BLaER1 treated with 17β-estradiol and CSF1 and Interleukin-3, amounts not matched to agents 10 nM and 100 nM (cell line): ENCODE data around the gene SELENOP.
"Not testable (repeated sequence)": the region's sequence is repeated elsewhere in the genome, so short reads cannot be mapped to it uniquely, and the experiment has no call there.

Experiments
- H3K27ac ChIP-seq, 11 experiments: shearing (Covaris generic); formaldehyde crosslinking; 2 replicates each; pipeline ENCODE4 v1.8.1; 2022
- H3K27me3 ChIP-seq, 11 experiments: shearing (Covaris generic); formaldehyde crosslinking; 2 replicates each; pipeline ENCODE4 v1.8.1; 2022
- H3K36me3 ChIP-seq, 11 experiments: shearing (Covaris generic); formaldehyde crosslinking; 2 replicates each; pipeline ENCODE4 v1.8.1; 2022
- H3K4me1 ChIP-seq, 10 experiments: shearing (Covaris generic); formaldehyde crosslinking; 2 replicates each; pipeline ENCODE4 v1.8.1; 2022
- H3K4me2 ChIP-seq, 11 experiments: shearing (Covaris generic); formaldehyde crosslinking; 2 replicates each; pipeline ENCODE4 v1.8.1; 2022
- H3K4me3 ChIP-seq, 10 experiments: shearing (Covaris generic); formaldehyde crosslinking; 2 replicates each; pipeline ENCODE4 v1.8.1; 2022
- H3K9ac ChIP-seq, 11 experiments: shearing (Covaris generic); formaldehyde crosslinking; 2 replicates each; pipeline ENCODE4 v1.8.1; 2022
- H3K9me3 ChIP-seq, 11 experiments: shearing (Covaris generic); formaldehyde crosslinking; replicated peaks in 1 of 11; 2 replicates each; pipeline ENCODE4 v1.8.1; 2022
- H4K20me1 ChIP-seq, 11 experiments: shearing (Covaris generic); formaldehyde crosslinking; 2 replicates each; pipeline ENCODE4 v1.8.1; 2022
- Cebpa-rat ChIP-seq, 11 experiments: shearing (Covaris generic); IDR thresholded peaks; 2 replicates each; pipeline ENCODE4 v1.8.1; 2022

The SELENOP gene

GRCh38 chr5:42848545-42848944 is 36.9 kb upstream of the SELENOP start:
- no peaks in the 10 kb centered on the region for H3K36me3 ChIP-seq
- H3K4me3 ChIP-seq = no peak overlapping the region
- H4K20me1 ChIP-seq = no peaks in the 10 kb centered on the region
- H3K4me2 ChIP-seq = no peak overlapping the region
- H3K27me3 ChIP-seq = no peaks in the 10 kb centered on the region
- H3K4me1 ChIP-seq = peaks cover 0 to 9% (median 0%) of the 10 kb centered on the region in 10 experiments; a peak in 1 of 20 replicates
- H3K27ac ChIP-seq = no peak overlapping the region
- H3K9ac ChIP-seq = no peak overlapping the region
- no peak for TF ChIP-seq Cebpa-rat (IDR thresholded peaks at IDR 0.05)
- H3K9me3 ChIP-seq = peaks cover 0 to 37% (median 0%) of the 10 kb centered on the region in 11 experiments; a peak in 10 of 22 replicates

DNA sequence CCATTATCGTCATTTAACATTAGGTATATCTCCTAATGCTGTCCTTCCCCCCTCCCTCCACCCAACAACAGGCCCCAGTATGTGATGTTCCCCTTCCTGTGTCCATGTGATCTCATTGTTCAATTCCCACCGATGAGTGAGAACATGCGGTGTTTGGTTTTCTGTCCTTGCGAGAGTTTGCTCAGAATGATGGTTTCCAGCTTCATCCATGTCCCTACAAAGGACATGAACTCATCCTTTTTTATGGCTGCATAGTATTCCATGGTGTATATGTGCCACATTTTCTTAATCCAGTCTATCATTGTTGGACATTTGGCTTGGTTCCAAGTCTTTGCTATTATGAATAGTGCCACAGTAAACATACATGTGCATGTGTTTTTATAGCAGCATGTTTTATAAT is 32.7 kb upstream of the SELENOP start:
- H3K36me3 ChIP-seq, H3K9ac ChIP-seq, H3K27ac ChIP-seq, H3K4me2 ChIP-seq, H3K4me3 ChIP-seq, H4K20me1 ChIP-seq, H3K27me3 ChIP-seq: not testable (repeated sequence)
- peaks cover 0 to 29% (median 17%) of the 10 kb centered on the region in 10 experiments; a peak in 14 of 20 replicates for H3K4me1 ChIP-seq
- H3K9me3 ChIP-seq = peaks cover 0 to 29% (median 5%) of the 10 kb centered on the region in 11 experiments; a peak in 11 of 22 replicates

- Histone ChIP-seq H3K36me3 (no peaks in the 10 kb centered on the region), H3K27me3 (no peaks in the 10 kb centered on the region), H3K4me2 (no peak overlapping the region), H4K20me1 (no peaks in the 10 kb centered on the region), H3K9me3 (peaks cover 0 to 29% (median 5%) of the 10 kb centered on the region in 11 experiments; a peak in 11 of 22 replicates), H3K9ac (no peak overlapping the region), H3K27ac (no peak overlapping the region), H3K4me3 (no peak overlapping the region), H3K4me1 (peaks cover 0 to 34% (median 17%) of the 10 kb centered on the region in 10 experiments; a peak in 14 of 20 replicates)
- no peak for TF ChIP-seq Cebpa-rat (IDR thresholded peaks at IDR 0.05)
These were observed 32.1 kb upstream of the SELENOP start for GRCh38 chr5:42843675-42844292.

DNA sequence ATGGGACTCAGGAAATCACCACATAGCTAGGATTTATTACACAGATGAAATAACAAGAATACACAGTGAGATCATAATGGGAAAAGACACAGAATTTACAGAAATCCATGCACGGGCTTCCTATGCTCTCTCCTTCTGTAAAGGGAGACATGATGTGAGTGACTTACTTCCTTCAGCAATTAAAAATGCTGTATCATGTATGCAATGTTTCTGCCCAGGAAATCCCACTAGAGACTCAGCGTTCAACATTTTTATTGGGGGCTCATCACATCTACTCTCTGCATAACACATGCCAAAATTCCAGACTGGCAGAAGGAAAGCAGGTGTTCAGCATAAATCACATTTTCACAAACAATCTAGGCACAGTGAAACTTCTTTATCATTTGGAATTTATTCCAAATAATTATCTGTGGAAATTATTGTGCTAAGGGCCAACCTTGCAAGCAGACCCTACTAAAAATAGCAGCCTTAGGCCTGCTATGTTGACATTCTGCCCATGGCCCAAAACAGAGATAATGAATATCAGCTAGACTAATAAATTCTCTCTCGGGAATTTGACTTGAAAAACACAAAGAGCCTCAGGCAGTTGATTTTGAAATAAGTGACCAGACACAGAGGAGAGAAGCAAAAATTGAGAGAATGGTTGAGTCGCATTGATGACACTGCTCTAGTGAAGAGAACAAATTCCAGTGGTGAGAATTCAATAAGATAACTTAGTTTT is 31.4 kb upstream of the SELENOP start:
- no peaks in the 10 kb centered on the region for H4K20me1 ChIP-seq
- no peak overlapping the region for H3K4me2 ChIP-seq
- no peak overlapping the region for H3K27ac ChIP-seq
- H3K4me3 ChIP-seq = no peak overlapping the region
- H3K9ac ChIP-seq = no peak overlapping the region
- H3K4me1 ChIP-seq = peaks cover 0 to 38% (median 17%) of the 10 kb centered on the region in 10 experiments; a peak in 14 of 20 replicates
- no peaks in the 10 kb centered on the region for H3K36me3 ChIP-seq
- TF ChIP-seq Cebpa-rat (IDR thresholded peaks at IDR 0.05) = no peak
- H3K27me3 ChIP-seq = no peaks in the 10 kb centered on the region
- H3K9me3 ChIP-seq = peaks cover 0 to 29% (median 4%) of the 10 kb centered on the region in 11 experiments; a peak in 11 of 22 replicates

- Histone ChIP-seq H3K36me3 (no peaks in the 10 kb centered on the region), H3K4me2 (peak overlapping the region in 8 of 11 experiments; percentile 39 to 86 (median 67); a peak in 14 of 22 replicates), H3K9ac (peak overlapping the region in 3 of 11 experiments; percentile 53 to 69 (median 58); a peak in 6 of 22 replicates), H4K20me1 (no peaks in the 10 kb centered on the region), H3K9me3 (peaks cover 6 to 38% (median 12%) of the 10 kb centered on the region in 11 experiments; a peak in 21 of 22 replicates), H3K27me3 (no peaks in the 10 kb centered on the region), H3K4me3 (no peak overlapping the region), H3K4me1 (peaks cover 0 to 45% (median 17%) of the 10 kb centered on the region in 10 experiments; a peak in 14 of 20 replicates), H3K27ac (peak overlapping the region in 10 of 11 experiments; percentile 36 to 82 (median 70); a peak in 18 of 22 replicates)
- TF ChIP-seq Cebpa-rat (IDR thresholded peaks at IDR 0.05) = no peak
These were observed 29.3 kb upstream of the SELENOP start for GRCh38 chr5:42840842-42841567.

DNA sequence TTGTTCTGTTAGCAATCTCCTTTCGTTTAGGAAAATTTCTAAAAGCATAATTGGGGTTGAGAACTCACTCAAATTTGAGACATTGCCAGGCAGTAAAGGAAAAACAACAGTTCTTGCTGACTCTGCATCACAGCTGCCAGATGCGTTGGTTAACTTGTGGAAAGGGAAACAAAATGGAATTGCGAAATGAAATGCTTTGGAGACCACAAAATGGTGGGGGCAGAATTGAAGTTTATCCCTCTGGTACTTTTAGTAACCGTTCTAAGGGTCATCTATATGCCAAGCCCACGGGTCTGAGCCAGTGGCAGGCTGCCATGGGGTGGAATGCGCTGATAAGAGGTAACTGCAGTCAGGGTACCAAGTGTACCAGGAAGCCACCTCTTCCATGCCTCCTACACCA is 28.6 kb upstream of the SELENOP start:
- no peak overlapping the region; a peak in 3 of 20 replicates for H3K4me3 ChIP-seq
- no peaks in the 10 kb centered on the region for H3K36me3 ChIP-seq
- peak overlapping the region in 9 of 11 experiments; percentile 4 to 86 (median 64); a peak in 15 of 22 replicates for H3K4me2 ChIP-seq
- H3K9ac ChIP-seq = peak overlapping the region in 5 of 11 experiments; percentile 19 to 69 (median 58); a peak in 8 of 22 replicates
- peaks cover 9 to 45% (median 19%) of the 10 kb centered on the region in 11 experiments; a peak in 21 of 22 replicates for H3K9me3 ChIP-seq
- peaks cover 0 to 45% (median 17%) of the 10 kb centered on the region in 10 experiments; a peak in 14 of 20 replicates for H3K4me1 ChIP-seq
- no peaks in the 10 kb centered on the region for H3K27me3 ChIP-seq
- H4K20me1 ChIP-seq = no peaks in the 10 kb centered on the region
- peak overlapping the region in 10 of 11 experiments; percentile 36 to 82 (median 70); a peak in 19 of 22 replicates for H3K27ac ChIP-seq
- peak in 10 of 11 experiments; percentile 54 to 90 (median 77); a peak in 18 of 22 replicates for TF ChIP-seq Cebpa-rat (IDR thresholded peaks at IDR 0.05)

- Histone ChIP-seq H3K4me1 (peaks cover 0 to 45% (median 17%) of the 10 kb centered on the region in 10 experiments; a peak in 14 of 20 replicates), H3K9me3 (peaks cover 16 to 55% (median 28%) of the 10 kb centered on the region in 11 experiments; a peak in 21 of 22 replicates), H3K4me3 (no peak overlapping the region), H3K27me3 (no peaks in the 10 kb centered on the region), H4K20me1 (no peaks in the 10 kb centered on the region), H3K27ac (peak overlapping the region in 5 of 11 experiments; percentile 44 to 82 (median 71); a peak in 8 of 22 replicates), H3K36me3 (no peaks in the 10 kb centered on the region), H3K4me2 (peak overlapping the region in 2 of 11 experiments; percentile 70 to 86; a peak in 2 of 22 replicates), H3K9ac (no peak overlapping the region)
- TF ChIP-seq Cebpa-rat (IDR thresholded peaks at IDR 0.05) = no peak
These were observed 27.5 kb upstream of the SELENOP start for GRCh38 chr5:42839196-42839595.

DNA sequence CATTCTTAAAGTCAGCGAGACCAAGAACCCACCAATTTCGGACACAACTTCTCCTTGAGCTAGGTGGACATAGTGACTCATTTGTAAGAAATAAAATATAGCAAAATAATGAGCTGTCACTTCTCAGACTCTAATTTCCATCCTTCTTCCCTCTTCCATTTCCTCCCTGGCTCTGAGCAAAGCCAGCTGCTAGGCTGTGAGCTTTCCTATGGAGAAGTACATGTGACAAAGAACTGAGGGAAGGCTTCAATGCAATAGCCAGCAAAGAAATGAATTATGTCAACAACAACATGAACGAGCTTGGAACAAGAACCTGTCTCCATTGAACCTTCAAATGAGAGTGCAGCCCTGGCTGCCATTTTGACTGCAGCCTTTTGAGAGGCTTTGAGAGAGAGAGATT is 25.9 kb upstream of the SELENOP start:
- 0 out of 20 replicates have a peak overlapping the region, but pooled peaks of 1 of the 10 experiments have one; percentile 3 for H3K4me3 ChIP-seq
- H3K4me2 ChIP-seq = peak overlapping the region in 3 of 11 experiments; percentile 20 to 86 (median 70); a peak in 6 of 22 replicates
- H4K20me1 ChIP-seq = no peaks in the 10 kb centered on the region
- H3K9ac ChIP-seq = no peak overlapping the region
- H3K27me3 ChIP-seq = no peaks in the 10 kb centered on the region
- H3K27ac ChIP-seq = peak overlapping the region in 3 of 11 experiments; percentile 3 to 57 (median 40); a peak in 3 of 22 replicates
- TF ChIP-seq Cebpa-rat (IDR thresholded peaks at IDR 0.05) = no peak
- H3K36me3 ChIP-seq = no peaks in the 10 kb centered on the region
- peaks cover 0 to 45% (median 17%) of the 10 kb centered on the region in 10 experiments; a peak in 14 of 20 replicates for H3K4me1 ChIP-seq
- H3K9me3 ChIP-seq = peaks cover 16 to 41% (median 25%) of the 10 kb centered on the region in 11 experiments; a peak in 21 of 22 replicates
